Caco-2 (cell line): ENCODE measurements around the gene MRGPRD. TPM values are rescaled to one million over a fixed set of nuclear protein-coding genes. Genes with fewer than 3 reads are reported as not detected.

ENCODE experiments used
- BruUV-seq: library from RNA; stranded (reverse); fragments of 400-500 nt; replicated peaks from 2 replicates; lab custom pipeline; 2021; lab: Mats Ljungman, UMichigan
- CTCF ChIA-PET: fragments of 300-600 bp; sonication (Branson Sonifier 250); formaldehyde crosslinking; loops from one replicate; lab custom pipeline; 2022; ENCODE audit warnings: antibody characterized with exemption; lab: Charles Lee
- POLR2A ChIA-PET: fragments of 300-600 bp; sonication (Branson Sonifier 250); formaldehyde crosslinking; loops from one replicate; lab custom pipeline; 2022; ENCODE audit warnings: antibody characterized with exemption; lab: Charles Lee
- DNase-seq, 2 experiments: peaks; one replicate each; pipeline versions ENCODE4 v3.0.0 to v3.0.0-alpha.2; 2020 to 2022
- H3K27me3 ChIP-seq: replicated peaks from 2 replicates; pipeline ENCODE4 v1.6.0; 2011; ENCODE audit warnings: low read length; ENCODE audit not compliant: control insufficient read depth, insufficient read depth
- H3K36me3 ChIP-seq: 2 replicates; pipeline ENCODE4 v1.5.1; 2011; ENCODE audit warnings: low read length; ENCODE audit not compliant: control insufficient read depth, insufficient read depth
- H3K4me1 ChIP-seq: fragments of 250-450 bp; sonication (Bioruptor Pico); 2 replicates; pipeline ENCODE4 v1.5.1; 2020; ENCODE audit warnings: mild to moderate bottlenecking
- H3K4me3 ChIP-seq: 2 replicates; pipeline ENCODE4 v1.5.1; 2011; ENCODE audit warnings: low read depth, mild to moderate bottlenecking, control low read depth, low read length
- H3K9me3 ChIP-seq: fragments of 250-450 bp; sonication (Bioruptor Pico); 2 replicates; pipeline ENCODE4 v1.5.1; 2020; ENCODE audit warnings: mild to moderate bottlenecking, moderate library complexity
- H3K27ac Mint-ChIP-seq: one replicate; pipeline ENCODE4 v1.8.0; 2022; ENCODE audit warnings: mixed read lengths; ENCODE audit not compliant: unreplicated experiment
- H3K27me3 Mint-ChIP-seq: one replicate; pipeline ENCODE4 v1.8.0; 2022; ENCODE audit warnings: mixed read lengths; ENCODE audit not compliant: insufficient read depth, unreplicated experiment
- H3K36me3 Mint-ChIP-seq: one replicate; pipeline ENCODE4 v1.8.0; 2022; ENCODE audit warnings: mild to moderate bottlenecking, mixed read lengths; ENCODE audit not compliant: insufficient read depth, unreplicated experiment
- H3K4me1 Mint-ChIP-seq: one replicate; pipeline ENCODE4 v1.8.0; 2022; ENCODE audit warnings: low read depth, mixed read lengths; ENCODE audit not compliant: unreplicated experiment
- H3K4me3 Mint-ChIP-seq: one replicate; pipeline ENCODE4 v1.8.0; 2022; ENCODE audit warnings: mild to moderate bottlenecking, moderate library complexity, mixed read lengths; ENCODE audit not compliant: unreplicated experiment
- H3K9me3 Mint-ChIP-seq: one replicate; pipeline ENCODE4 v1.8.0; 2022; ENCODE audit warnings: mixed read lengths; ENCODE audit not compliant: unreplicated experiment
- intact Hi-C: fragments of 100-400 bp; cut with micrococcal nuclease; formaldehyde crosslinking; loops from one replicate; pipeline ENCODE4 v1.10.0; 2022; ENCODE audit not compliant: unreplicated experiment
- total RNA-seq: library from RNA; stranded (reverse); gene quantifications from 2 replicates; pipeline ENCODE4 v1.2.3, GENCODE V29; 2022
- TF ChIP-seq, protein P1 (sequence below), 2 experiments: fragments of 200-600 bp in 1 of 2; IDR thresholded peaks; 1 replicate in 1 of 2; 2 replicates in 1 of 2; pipeline versions ENCODE4 v1.5.1 to v1.8.0; 2011 to 2022; ENCODE audit warnings: antibody characterized with exemption in 1 of 2, control low read depth in 1 of 2, inconsistent platforms in 1 of 2, low read depth in 1 of 2, low read length in 1 of 2, mild to moderate bottlenecking in 1 of 2, moderate library complexity in 1 of 2; ENCODE audit not compliant: insufficient read depth in 1 of 2, severe bottlenecking in 1 of 2, unreplicated experiment in 1 of 2

The MRGPRD gene
- total RNA-seq, 1 experiment from 2014 or later, result not detected

DNA sequence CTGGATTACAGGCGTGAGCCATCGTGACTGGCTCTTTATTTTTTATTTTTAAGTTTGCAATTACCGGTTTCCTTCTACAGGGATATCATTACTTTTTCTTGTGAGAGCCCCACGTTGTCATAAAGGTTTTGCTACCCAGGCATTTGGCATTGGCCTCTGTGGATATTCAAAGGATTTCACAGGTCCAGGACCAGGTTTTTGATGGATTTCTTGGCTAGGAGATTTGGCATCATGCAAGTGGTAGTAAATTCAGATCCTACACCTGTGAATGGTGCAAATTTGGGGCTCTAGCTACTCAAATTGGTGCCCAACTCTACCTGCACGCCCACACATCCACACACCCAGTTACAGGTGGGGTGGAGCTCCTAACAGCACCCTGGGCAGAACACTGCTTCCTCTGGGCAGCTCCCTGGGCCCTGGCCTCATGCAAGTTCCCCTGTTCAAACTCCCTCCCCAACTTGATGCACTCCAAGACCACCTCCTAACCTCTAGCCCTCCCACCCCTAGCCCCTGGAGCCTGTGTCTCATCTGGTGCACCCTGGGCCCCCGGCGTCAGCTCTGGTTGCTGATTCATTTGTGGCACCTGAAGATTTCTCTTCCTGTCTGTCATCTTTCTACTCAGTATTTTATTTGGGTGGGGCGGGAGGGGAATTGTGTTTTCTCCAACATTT is 9.3 kb upstream of the MRGPRD start:
- no peaks in the 10 kb centered on the region for H3K4me1 ChIP-seq
- H3K9me3 ChIP-seq, result peaks cover 13% of the 10 kb centered on the region
- ChIA-PET CTCF (no interaction called here), POLR2A (no interaction called here)
- TF ChIP-seq, protein P1, sequence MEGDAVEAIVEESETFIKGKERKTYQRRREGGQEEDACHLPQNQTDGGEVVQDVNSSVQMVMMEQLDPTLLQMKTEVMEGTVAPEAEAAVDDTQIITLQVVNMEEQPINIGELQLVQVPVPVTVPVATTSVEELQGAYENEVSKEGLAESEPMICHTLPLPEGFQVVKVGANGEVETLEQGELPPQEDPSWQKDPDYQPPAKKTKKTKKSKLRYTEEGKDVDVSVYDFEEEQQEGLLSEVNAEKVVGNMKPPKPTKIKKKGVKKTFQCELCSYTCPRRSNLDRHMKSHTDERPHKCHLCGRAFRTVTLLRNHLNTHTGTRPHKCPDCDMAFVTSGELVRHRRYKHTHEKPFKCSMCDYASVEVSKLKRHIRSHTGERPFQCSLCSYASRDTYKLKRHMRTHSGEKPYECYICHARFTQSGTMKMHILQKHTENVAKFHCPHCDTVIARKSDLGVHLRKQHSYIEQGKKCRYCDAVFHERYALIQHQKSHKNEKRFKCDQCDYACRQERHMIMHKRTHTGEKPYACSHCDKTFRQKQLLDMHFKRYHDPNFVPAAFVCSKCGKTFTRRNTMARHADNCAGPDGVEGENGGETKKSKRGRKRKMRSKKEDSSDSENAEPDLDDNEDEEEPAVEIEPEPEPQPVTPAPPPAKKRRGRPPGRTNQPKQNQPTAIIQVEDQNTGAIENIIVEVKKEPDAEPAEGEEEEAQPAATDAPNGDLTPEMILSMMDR (IDR thresholded peaks at IDR 0.05; ENCODE audit: insufficient read depth in 1 of 2, low read depth in 1 of 2, low read length in 1 of 2, severe bottlenecking in 1 of 2, unreplicated experiment in 1 of 2), result no peak
- Mint-ChIP-seq H3K36me3 (no peaks in the 10 kb centered on the region), H3K4me1 (peaks cover 5% of the 10 kb centered on the region), H3K27me3 (peaks cover 2% of the 10 kb centered on the region), H3K27ac (no peak overlapping the region), H3K9me3 (peaks cover 13% of the 10 kb centered on the region), H3K4me3 (no peak overlapping the region)
- intact Hi-C loops, result no loop called here
- H3K36me3 ChIP-seq, result no peaks in the 10 kb centered on the region
- DNase-seq, result peak in 1 of 2 experiments; percentile 29
- no peaks in the 10 kb centered on the region for H3K27me3 ChIP-seq
- BruUV-seq, result no TSS peak
- H3K4me3 ChIP-seq, result no peak overlapping the region

DNA sequence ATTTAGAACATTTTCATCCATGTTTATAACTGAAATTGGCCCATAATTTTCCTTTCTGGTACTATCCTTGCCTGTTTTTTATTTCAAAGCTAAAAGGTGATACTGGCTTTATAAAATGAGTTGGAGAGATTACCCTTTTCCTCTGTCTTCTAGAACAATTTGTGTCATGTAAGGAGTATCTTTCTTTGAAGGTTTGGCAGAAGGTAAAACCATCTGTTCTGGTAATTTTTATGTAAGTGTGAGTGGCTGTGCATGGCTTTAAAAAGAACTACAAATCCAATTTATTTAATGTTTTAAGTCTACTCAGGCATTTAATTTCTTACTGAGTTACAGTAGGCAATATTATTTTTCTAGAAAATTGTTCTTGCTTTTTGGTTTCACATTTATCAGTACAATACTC is 7.7 kb upstream of the MRGPRD start:
- Mint-ChIP-seq H3K4me1 (peaks cover 5% of the 10 kb centered on the region), H3K27me3 (peaks cover 2% of the 10 kb centered on the region)
- POLR2A ChIA-PET, result no interaction called here

DNA sequence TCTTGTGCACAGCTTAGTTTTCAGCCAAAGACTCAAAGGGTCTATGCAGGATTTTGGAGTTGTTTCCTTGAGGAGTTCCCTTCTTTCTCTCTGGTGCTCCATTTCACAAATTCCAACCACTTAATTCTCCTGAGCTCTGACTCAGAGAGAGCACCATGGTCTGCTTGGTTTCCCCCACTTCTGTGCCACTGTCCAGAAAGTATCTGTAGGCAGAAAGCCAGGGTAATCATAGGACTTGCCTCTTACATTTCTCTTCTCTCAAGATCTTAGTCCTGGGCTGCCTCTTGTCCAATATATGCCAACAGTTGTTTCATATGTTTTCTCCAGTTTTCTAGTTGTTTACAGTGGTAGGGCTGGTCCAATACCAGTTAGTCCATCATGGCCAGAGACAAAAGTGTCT is 6.4 kb upstream of the MRGPRD start:
- intact Hi-C loops, result no loop called here
- ChIA-PET POLR2A (no interaction called here), CTCF (no interaction called here)
- no peaks in the 10 kb centered on the region for H3K36me3 ChIP-seq
- Mint-ChIP-seq H3K36me3 (no peaks in the 10 kb centered on the region), H3K27ac (no peak overlapping the region), H3K9me3 (peaks cover 15% of the 10 kb centered on the region), H3K4me1 (no peaks in the 10 kb centered on the region), H3K4me3 (no peak overlapping the region), H3K27me3 (no peaks in the 10 kb centered on the region)
- TF ChIP-seq, protein P1 (IDR thresholded peaks at IDR 0.05; ENCODE audit: insufficient read depth in 1 of 2, low read depth in 1 of 2, low read length in 1 of 2, severe bottlenecking in 1 of 2, unreplicated experiment in 1 of 2), result no peak
- no peaks in the 10 kb centered on the region for H3K4me1 ChIP-seq
- BruUV-seq, result no TSS peak
- H3K9me3 ChIP-seq, result peaks cover 13% of the 10 kb centered on the region
- DNase-seq, result peak in 1 of 2 experiments; percentile 5
- no peaks in the 10 kb centered on the region for H3K27me3 ChIP-seq
- no peak overlapping the region for H3K4me3 ChIP-seq

More for the DNA sequence above, 7.7 kb upstream of the MRGPRD start:
- peaks cover 13% of the 10 kb centered on the region for H3K9me3 Mint-ChIP-seq
- BruUV-seq, result no TSS peak
- H3K27me3 ChIP-seq, result no peaks in the 10 kb centered on the region
- no peak overlapping the region for H3K4me3 Mint-ChIP-seq
- no peak overlapping the region for H3K4me3 ChIP-seq
- no peaks in the 10 kb centered on the region for H3K36me3 Mint-ChIP-seq
- H3K4me1 ChIP-seq, result no peaks in the 10 kb centered on the region
- CTCF ChIA-PET, result no interaction called here
- H3K9me3 ChIP-seq, result peaks cover 13% of the 10 kb centered on the region
- DNase-seq, result no peak
- intact Hi-C loops, result no loop called here
- TF ChIP-seq, protein P1 (IDR thresholded peaks at IDR 0.05; ENCODE audit: insufficient read depth in 1 of 2, low read depth in 1 of 2, low read length in 1 of 2, severe bottlenecking in 1 of 2, unreplicated experiment in 1 of 2), result no peak
- no peak overlapping the region for H3K27ac Mint-ChIP-seq
- no peaks in the 10 kb centered on the region for H3K36me3 ChIP-seq
